ENCODE measurements around the gene CAMTA1.

Gene CAMTA1

GRCh38 chr1:7639435-7640131 is 854.3 kb downstream of the CAMTA1 start:
- DNase-seq: no peak

- DNase-seq: no peak
These were observed 855.1 kb downstream of the CAMTA1 start for GRCh38 chr1:7640350-7640749.

GRCh38 chr1:7640920-7641585 is 855.8 kb downstream of the CAMTA1 start:
- DNase-seq: no peak

- no peak for DNase-seq
These were observed 856.5 kb downstream of the CAMTA1 start for GRCh38 chr1:7641587-7642417.

- DNase-seq: no peak
These were observed 857.1 kb downstream of the CAMTA1 start for GRCh38 chr1:7642418-7642704.

- no peak for DNase-seq
These were observed 857.7 kb downstream of the CAMTA1 start for GRCh38 chr1:7642781-7643529.

GRCh38 chr1:7643530-7643929 is 858.3 kb downstream of the CAMTA1 start:
- no peak for DNase-seq

GRCh38 chr1:7644086-7644485 is 858.8 kb downstream of the CAMTA1 start:
- no peak for DNase-seq

GRCh38 chr1:7644961-7645750 is 859.9 kb downstream of the CAMTA1 start:
- DNase-seq: peak; percentile 71

- no peak for DNase-seq
These were observed 860.4 kb downstream of the CAMTA1 start for GRCh38 chr1:7645751-7646048.

- DNase-seq: no peak
These were observed 860.9 kb downstream of the CAMTA1 start for GRCh38 chr1:7646164-7646563.

GRCh38 chr1:7646981-7647901 is 862.0 kb downstream of the CAMTA1 start:
- peak; percentile 45 for DNase-seq

GRCh38 chr1:7648761-7649384 is 863.6 kb downstream of the CAMTA1 start:
- no peak for DNase-seq

- DNase-seq: no peak
These were observed 865.5 kb downstream of the CAMTA1 start for GRCh38 chr1:7650801-7651200.

GRCh38 chr1:7651203-7651602 is 865.9 kb downstream of the CAMTA1 start:
- no peak for DNase-seq

GRCh38 chr1:7652061-7652460 is 866.8 kb downstream of the CAMTA1 start:
- no peak for DNase-seq

- no peak for DNase-seq
These were observed 867.4 kb downstream of the CAMTA1 start for GRCh38 chr1:7652515-7653098.

GRCh38 chr1:7654725-7655124 is 869.5 kb downstream of the CAMTA1 start:
- DNase-seq: no peak

GRCh38 chr1:7655354-7655753 is 870.1 kb downstream of the CAMTA1 start:
- DNase-seq: no peak

GRCh38 chr1:7656557-7657215 is 871.4 kb downstream of the CAMTA1 start:
- DNase-seq: no peak
